Measurements from ENCODE around the gene SULT4A1. TPM values are rescaled to one million over a fixed set of nuclear protein-coding genes. Genes with fewer than 3 reads are reported as not detected.
A peak's percentile ranks its signal among the peaks of the same experiment; 100 is the strongest.

The SULT4A1 gene
- total and polyA plus RNA-seq, 2 experiments from 2014 or later, result 4.7 to 5.2 TPM

GRCh38 chr22:43823911-43824665 is 38.2 kb downstream of the SULT4A1 start:
- H3K4me1 Mint-ChIP-seq, result peaks cover 76% of the 10 kb centered on the region
- H3K36me3 ChIP-seq (ENCODE audit: insufficient read depth), result peaks cover 6% of the 10 kb centered on the region
- H3K27me3 ChIP-seq (ENCODE audit: insufficient read depth), result no peaks in the 10 kb centered on the region
- no peak overlapping the region for H3K27ac ChIP-seq (ENCODE audit: low read depth)
- H3K36me3 Mint-ChIP-seq (ENCODE audit: low read depth), result peaks cover 22% of the 10 kb centered on the region
- H4K20me1 ChIP-seq (replicated peaks; ENCODE audit: insufficient read depth), result peaks cover 9% of the 10 kb centered on the region
- H3K27me3 Mint-ChIP-seq (ENCODE audit: insufficient read depth, low read depth, poor library complexity), result peaks cover 18% of the 10 kb centered on the region
- H2AFZ ChIP-seq, result no peak overlapping the region
- H3K79me2 ChIP-seq (replicated peaks; ENCODE audit: insufficient read depth), result no peaks in the 10 kb centered on the region
- H3K9me2 ChIP-seq (ENCODE audit: insufficient read depth), result no peaks in the 10 kb centered on the region
- no peak overlapping the region for H3K27ac Mint-ChIP-seq
- peak overlapping the region; percentile 68 for H3K4me2 ChIP-seq
- no peak for ATAC-seq
- no peak for DNase-seq (ENCODE audit: low spot score)
- peaks cover 21% of the 10 kb centered on the region for H3K4me1 ChIP-seq (ENCODE audit: insufficient read depth)
- H3K9me3 Mint-ChIP-seq, result peaks cover 3% of the 10 kb centered on the region; the same call in 1 of the 3 replicates
- no peak overlapping the region for H3K4me3 Mint-ChIP-seq
- no peaks in the 10 kb centered on the region for H3F3A ChIP-seq (replicated peaks; ENCODE audit: low read depth)
- no peak for TF ChIP-seq ZNF331 (CRISPR knock-in tag; IDR thresholded peaks at IDR 0.05; ENCODE audit: low read depth)
- TF ChIP-seq JUNB (IDR thresholded peaks at IDR 0.05; ENCODE audit: unreplicated experiment), result no peak
- TF ChIP-seq EZH2phosphoT487 (IDR thresholded peaks at IDR 0.05; ENCODE audit: unreplicated experiment), result no peak
- TF ChIP-seq REST (IDR thresholded peaks at IDR 0.05; ENCODE audit: unreplicated experiment), result no peak
- no peak for TF ChIP-seq ETS1 (IDR thresholded peaks at IDR 0.05)
- H3K4me3 ChIP-seq, result no peak overlapping the region

- Histone ChIP-seq H3K79me2 (replicated peaks; ENCODE audit: insufficient read depth) (no peaks in the 10 kb centered on the region), H3K4me3 (no peak overlapping the region), H3F3A (replicated peaks; ENCODE audit: low read depth) (no peaks in the 10 kb centered on the region), H2AFZ (no peak overlapping the region), H3K9me2 (ENCODE audit: insufficient read depth) (no peaks in the 10 kb centered on the region), H4K20me1 (replicated peaks; ENCODE audit: insufficient read depth) (peaks cover 6% of the 10 kb centered on the region), H3K27me3 (ENCODE audit: insufficient read depth) (no peaks in the 10 kb centered on the region), H3K36me3 (ENCODE audit: insufficient read depth) (peaks cover 6% of the 10 kb centered on the region), H3K4me2 (peak overlapping the region; percentile 68), H3K27ac (ENCODE audit: low read depth) (0 out of 2 replicates have a peak overlapping the region, but pooled peaks have one; percentile 66), H3K4me1 (ENCODE audit: insufficient read depth) (peaks cover 21% of the 10 kb centered on the region)
- Mint-ChIP-seq H3K36me3 (ENCODE audit: low read depth) (peaks cover 22% of the 10 kb centered on the region), H3K9me3 (peaks cover 3% of the 10 kb centered on the region; the same call in 1 of the 3 replicates), H3K4me3 (no peak overlapping the region; the same call in 2 of the 3 replicates), H3K4me1 (peaks cover 71% of the 10 kb centered on the region), H3K27me3 (ENCODE audit: insufficient read depth, low read depth, poor library complexity) (peaks cover 18% of the 10 kb centered on the region), H3K27ac (peak overlapping the region; percentile 85)
- DNase-seq (ENCODE audit: low spot score), result peak; percentile 50
- TF ChIP-seq ZNF331 (CRISPR knock-in tag; IDR thresholded peaks at IDR 0.05; ENCODE audit: low read depth), result no peak
- TF ChIP-seq EZH2 (IDR thresholded peaks at IDR 0.05; ENCODE audit: low read depth, unreplicated experiment), result no peak
- no peak for TF ChIP-seq ETS1 (IDR thresholded peaks at IDR 0.05)
- no peak for TF ChIP-seq EZH2phosphoT487 (IDR thresholded peaks at IDR 0.05; ENCODE audit: unreplicated experiment)
- peak; percentile 47 for ATAC-seq
Measured at GRCh38 chr22:43823353-43823908, 38.9 kb downstream of the SULT4A1 start.

Data from GM23338 (cell line).